Neutrophil (primary cell): ENCODE results near the gene WASF1.

Source experiments
- H3K27ac ChIP-seq: fragments of 200-600 bp; sonication (generic); 2 replicates; pipeline ENCODE4 v1.5.1; 2016; ENCODE audit warnings: mild to moderate bottlenecking, moderate library complexity
- H3K27me3 ChIP-seq: fragments of 200-600 bp; sonication (generic); 2 replicates; pipeline ENCODE4 v1.6.0; 2016; ENCODE audit warnings: mild to moderate bottlenecking
- H3K36me3 ChIP-seq: fragments of 200-600 bp; sonication (generic); 2 replicates; pipeline ENCODE4 v1.5.1; 2017
- H3K4me1 ChIP-seq, 2 experiments: fragments of 200-600 bp in 1 of 2; sonication (generic) in 1 of 2; 1 replicate in 1 of 2; 2 replicates in 1 of 2; pipeline versions ENCODE4 v1.5.1 to v1.6.1; 2013 to 2016; ENCODE audit warnings: low read depth in 1 of 2, low read length in 1 of 2, mild to moderate bottlenecking in 1 of 2, moderate library complexity in 1 of 2; ENCODE audit not compliant: control insufficient read depth in 1 of 2, insufficient read depth in 1 of 2
- H3K4me3 ChIP-seq, 2 experiments: fragments of 200-600 bp in 1 of 2; sonication (generic) in 1 of 2; 1 replicate in 1 of 2; 2 replicates in 1 of 2; pipeline ENCODE4 v1.5.1; 2013 to 2016; ENCODE audit warnings: low read depth in 1 of 2, low read length in 1 of 2, mild to moderate bottlenecking in 1 of 2, moderate library complexity in 1 of 2
- H3K9me3 ChIP-seq: fragments of 200-600 bp; sonication (generic); 2 replicates; pipeline ENCODE4 v1.5.1; 2016
- TF ChIP-seq, protein P1 (sequence below): fragments of 200-600 bp; sonication (generic); IDR thresholded peaks from 2 replicates; pipeline ENCODE4 v1.5.1; 2016; ENCODE audit warnings: antibody characterized with exemption

WASF1 gene

DNA sequence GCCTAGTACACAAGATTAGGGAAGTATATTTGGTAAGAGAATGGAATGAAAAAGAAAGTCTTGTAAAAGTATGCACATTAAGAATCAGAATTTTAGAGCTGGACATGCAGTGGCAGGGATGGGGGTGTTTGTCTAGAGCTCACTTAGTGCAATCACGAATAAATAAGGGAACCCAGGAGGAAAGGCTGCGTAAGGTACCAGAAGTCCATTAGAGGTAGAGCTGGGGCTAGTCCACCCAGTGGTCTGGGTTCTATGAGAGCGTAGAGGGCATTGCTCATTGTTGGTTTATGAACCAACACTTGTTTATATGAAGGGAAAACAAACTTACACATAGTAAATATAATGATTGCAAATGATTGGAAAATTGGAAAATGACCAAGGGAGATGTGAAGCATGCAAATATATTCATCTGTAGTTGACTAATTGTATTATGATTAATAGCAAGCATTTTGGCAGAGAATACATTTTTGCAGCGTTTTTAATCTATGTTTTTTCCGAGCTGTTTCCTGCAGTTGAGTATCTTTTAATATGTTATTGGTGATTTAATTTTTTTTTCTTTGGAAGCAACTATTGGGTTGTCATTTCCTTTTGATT, 3.9 kb upstream of the WASF1 start:
- no peak overlapping the region for H3K27ac ChIP-seq
- no peak overlapping the region for H3K4me3 ChIP-seq
- H3K36me3 ChIP-seq: no peaks in the 10 kb centered on the region
- H3K4me1 ChIP-seq: peaks cover 36 to 40% of the 10 kb centered on the region in 2 experiments
- peaks cover 13% of the 10 kb centered on the region for H3K27me3 ChIP-seq
- TF ChIP-seq, protein P1, sequence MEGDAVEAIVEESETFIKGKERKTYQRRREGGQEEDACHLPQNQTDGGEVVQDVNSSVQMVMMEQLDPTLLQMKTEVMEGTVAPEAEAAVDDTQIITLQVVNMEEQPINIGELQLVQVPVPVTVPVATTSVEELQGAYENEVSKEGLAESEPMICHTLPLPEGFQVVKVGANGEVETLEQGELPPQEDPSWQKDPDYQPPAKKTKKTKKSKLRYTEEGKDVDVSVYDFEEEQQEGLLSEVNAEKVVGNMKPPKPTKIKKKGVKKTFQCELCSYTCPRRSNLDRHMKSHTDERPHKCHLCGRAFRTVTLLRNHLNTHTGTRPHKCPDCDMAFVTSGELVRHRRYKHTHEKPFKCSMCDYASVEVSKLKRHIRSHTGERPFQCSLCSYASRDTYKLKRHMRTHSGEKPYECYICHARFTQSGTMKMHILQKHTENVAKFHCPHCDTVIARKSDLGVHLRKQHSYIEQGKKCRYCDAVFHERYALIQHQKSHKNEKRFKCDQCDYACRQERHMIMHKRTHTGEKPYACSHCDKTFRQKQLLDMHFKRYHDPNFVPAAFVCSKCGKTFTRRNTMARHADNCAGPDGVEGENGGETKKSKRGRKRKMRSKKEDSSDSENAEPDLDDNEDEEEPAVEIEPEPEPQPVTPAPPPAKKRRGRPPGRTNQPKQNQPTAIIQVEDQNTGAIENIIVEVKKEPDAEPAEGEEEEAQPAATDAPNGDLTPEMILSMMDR: no peak
- no peaks in the 10 kb centered on the region for H3K9me3 ChIP-seq

DNA sequence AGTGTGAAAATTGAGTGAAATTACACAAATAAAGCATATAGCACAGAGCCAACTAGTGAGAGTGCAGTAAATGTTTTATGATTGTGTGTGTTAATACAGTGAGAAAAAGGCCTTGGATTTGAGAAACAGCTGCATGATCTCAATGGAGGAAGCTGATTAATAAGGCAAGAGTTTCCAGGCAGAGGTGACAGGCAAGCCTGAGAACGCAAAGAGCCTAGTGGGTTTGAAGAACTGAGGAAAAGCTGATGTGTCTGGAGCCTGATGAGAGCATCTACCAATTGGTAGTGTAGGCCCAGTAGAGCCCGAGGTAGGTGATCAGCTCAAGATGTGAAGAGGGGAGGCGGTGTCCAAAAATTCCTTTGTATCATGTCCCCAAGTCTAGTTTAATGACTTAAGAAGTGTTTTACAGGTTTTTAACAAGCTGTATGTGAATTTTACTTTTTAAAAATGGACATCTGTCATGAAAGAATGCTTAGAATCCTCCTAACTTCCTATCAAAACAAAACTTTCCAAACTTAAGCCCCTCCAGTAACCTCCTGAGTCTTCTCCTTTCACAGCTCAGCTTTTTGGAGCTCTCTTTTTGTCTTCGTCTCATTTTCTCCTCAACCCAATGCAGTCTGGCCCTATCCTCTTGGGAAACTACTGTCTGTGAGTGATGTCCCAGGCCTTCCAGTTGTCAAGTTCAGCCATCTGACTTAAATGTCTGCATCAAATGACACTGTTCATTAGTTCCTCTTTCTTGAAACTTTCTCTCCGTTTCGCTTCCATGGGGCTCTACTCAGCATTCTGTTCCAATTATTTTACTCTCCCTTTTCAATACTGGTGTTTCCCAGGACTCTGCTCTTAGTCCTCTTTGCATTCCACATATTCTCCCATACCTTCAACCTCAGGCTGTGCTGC, 1.9 kb upstream of the WASF1 start:
- Histone ChIP-seq H3K4me1 (peaks cover 37 to 43% of the 10 kb centered on the region in 2 experiments), H3K27ac (peak overlapping the region; percentile 87), H3K27me3 (peaks cover 30% of the 10 kb centered on the region), H3K36me3 (no peaks in the 10 kb centered on the region), H3K9me3 (no peaks in the 10 kb centered on the region), H3K4me3 (peak overlapping the region; percentile 94 to 98)
- TF ChIP-seq, protein P1: no peak

- Histone ChIP-seq H3K27me3 (peaks cover 30% of the 10 kb centered on the region), H3K4me1 (peaks cover 37 to 43% of the 10 kb centered on the region in 2 experiments), H3K9me3 (no peaks in the 10 kb centered on the region), H3K36me3 (no peaks in the 10 kb centered on the region), H3K4me3 (peak within 1 kb of the TSS; percentile 94 to 98), H3K27ac (peak within 1 kb of the TSS; percentile 87)
- TF ChIP-seq, protein P1: no peak
Measured at GRCh38 chr6:110180228-110181008, 948 bp upstream of the WASF1 start, which contains the start of gene CDC40. TSS of gene CDC40 (plus strand) at chr6:110180427. CDS start at chr6:110180445, 18 bp downstream.

GRCh38 chr6:110178626-110179405, 654 bp downstream of the WASF1 start:
- peak overlapping the region; percentile 94 to 98 for H3K4me3 ChIP-seq
- peaks cover 30% of the 10 kb centered on the region for H3K27me3 ChIP-seq
- H3K9me3 ChIP-seq: no peaks in the 10 kb centered on the region
- peak overlapping the region; percentile 4 for H3K27ac ChIP-seq
- H3K4me1 ChIP-seq: peaks cover 37 to 43% of the 10 kb centered on the region in 2 experiments
- TF ChIP-seq, protein P1: no peak
- no peaks in the 10 kb centered on the region for H3K36me3 ChIP-seq
